Glomerular visceral epithelial cell (primary cell): ENCODE results near the gene PARD3B.

Source experiments
- DNase-seq: peaks from one replicate; pipeline ENCODE4 v3.0.0-alpha.2; 2016; ENCODE audit errors: extremely low spot score

The PARD3B gene

GRCh38 chr2:205610437-205610836 lies 1065.2 kb downstream of the PARD3B start:
- no peak for DNase-seq

- DNase-seq: no peak
Observed at GRCh38 chr2:205612636-205613035, 1067.4 kb downstream of the PARD3B start.

- no peak for DNase-seq
Observed at GRCh38 chr2:205613970-205614559, 1068.8 kb downstream of the PARD3B start.

GRCh38 chr2:205614965-205615364 lies 1069.7 kb downstream of the PARD3B start:
- DNase-seq: no peak

GRCh38 chr2:205617905-205618304 lies 1072.6 kb downstream of the PARD3B start:
- no peak for DNase-seq

- no peak for DNase-seq
Observed at GRCh38 chr2:205619600-205619999, 1074.3 kb downstream of the PARD3B start.

GRCh38 chr2:205627085-205627484 lies 1081.8 kb downstream of the PARD3B start:
- no peak for DNase-seq

GRCh38 chr2:205628422-205628821 lies 1083.1 kb downstream of the PARD3B start:
- DNase-seq: no peak

GRCh38 chr2:205629091-205629776 lies 1084.0 kb downstream of the PARD3B start:
- no peak for DNase-seq

GRCh38 chr2:205633994-205634393 lies 1088.7 kb downstream of the PARD3B start:
- DNase-seq: no peak

- DNase-seq: no peak
Observed at GRCh38 chr2:205636549-205637319, 1091.5 kb downstream of the PARD3B start.

GRCh38 chr2:205637320-205637602 lies 1092.0 kb downstream of the PARD3B start:
- no peak for DNase-seq

GRCh38 chr2:205637779-205638503 lies 1092.7 kb downstream of the PARD3B start:
- no peak for DNase-seq

- no peak for DNase-seq
Observed at GRCh38 chr2:205640716-205641115, 1095.4 kb downstream of the PARD3B start.

- DNase-seq: no peak
Observed at GRCh38 chr2:205642599-205643356, 1097.5 kb downstream of the PARD3B start.

GRCh38 chr2:205643391-205643885 lies 1098.2 kb downstream of the PARD3B start:
- no peak for DNase-seq

GRCh38 chr2:205644018-205644417 lies 1098.7 kb downstream of the PARD3B start:
- no peak for DNase-seq

GRCh38 chr2:205646680-205647079 lies 1101.4 kb downstream of the PARD3B start:
- no peak for DNase-seq

GRCh38 chr2:205650450-205650849 lies 1105.2 kb downstream of the PARD3B start:
- peak; percentile 57 for DNase-seq

GRCh38 chr2:205650931-205651330 lies 1105.7 kb downstream of the PARD3B start:
- DNase-seq: no peak

GRCh38 chr2:205651719-205652118 lies 1106.4 kb downstream of the PARD3B start:
- no peak for DNase-seq
